ENCODE measurements around the gene DMD.
"Not testable (repeated sequence)": the region's sequence is repeated elsewhere in the genome, so short reads cannot be mapped to it uniquely, and the experiment has no call there.

DMD gene

GRCh38 chrX:32842053-32842452 is 369.3 kb downstream of the DMD start:
- DNase-seq, result no peak

GRCh38 chrX:32839781-32840180 is 371.6 kb downstream of the DMD start:
- no peak for DNase-seq

- no peak for DNase-seq
Observed at GRCh38 chrX:32825009-32825408, 386.3 kb downstream of the DMD start.

GRCh38 chrX:32804034-32804433 is 407.3 kb downstream of the DMD start:
- no peak for DNase-seq

- no peak for DNase-seq
Observed at GRCh38 chrX:32798990-32799389, 412.4 kb downstream of the DMD start.

- DNase-seq, result no peak
Observed at GRCh38 chrX:32788936-32789335, 422.4 kb downstream of the DMD start.

GRCh38 chrX:32780109-32780508 is 431.2 kb downstream of the DMD start:
- DNase-seq, result no peak

- DNase-seq, result no peak
Observed at GRCh38 chrX:32778965-32779364, 432.4 kb downstream of the DMD start.

GRCh38 chrX:32774966-32775365 is 436.4 kb downstream of the DMD start:
- DNase-seq, result no peak

- DNase-seq, result no peak
Observed at GRCh38 chrX:32749070-32749469, 462.3 kb downstream of the DMD start.

- no peak for DNase-seq
Observed at GRCh38 chrX:32745323-32745722, 466.0 kb downstream of the DMD start.

- DNase-seq, result no peak
Observed at GRCh38 chrX:32744921-32745320, 466.4 kb downstream of the DMD start.

GRCh38 chrX:32741910-32742309 is 469.4 kb downstream of the DMD start:
- DNase-seq, result no peak

GRCh38 chrX:32708542-32708941 is 502.8 kb downstream of the DMD start:
- no peak for DNase-seq

GRCh38 chrX:32705385-32705784 is 506.0 kb downstream of the DMD start:
- not testable (repeated sequence) for DNase-seq

- DNase-seq, result no peak
Observed at GRCh38 chrX:32687379-32687778, 524.0 kb downstream of the DMD start.

- no peak for DNase-seq
Observed at GRCh38 chrX:32678487-32678886, 532.9 kb downstream of the DMD start.

- DNase-seq, result no peak
Observed at GRCh38 chrX:32673193-32673592, 538.2 kb downstream of the DMD start.

- DNase-seq, result no peak
Observed at GRCh38 chrX:32662516-32662915, 548.8 kb downstream of the DMD start.

- DNase-seq, result no peak
Observed at GRCh38 chrX:32644476-32645245, 566.7 kb downstream of the DMD start.

- no peak for DNase-seq
Observed at GRCh38 chrX:32642283-32642682, 569.1 kb downstream of the DMD start.

GRCh38 chrX:32618154-32618553 is 593.2 kb downstream of the DMD start:
- DNase-seq, result no peak

- no peak for DNase-seq
Observed at GRCh38 chrX:32614707-32615106, 596.6 kb downstream of the DMD start.

- no peak for DNase-seq
Observed at GRCh38 chrX:32599156-32599555, 612.2 kb downstream of the DMD start.

GRCh38 chrX:32598707-32599106 is 612.6 kb downstream of the DMD start:
- DNase-seq, result no peak
